ENCODE data around the gene ADM2. TPM values are rescaled to one million over a fixed set of nuclear protein-coding genes. Genes with fewer than 3 reads are reported as not detected.

The ADM2 gene
- total RNA-seq, 4 donors from 2014 or later = under 0.01 TPM; not detected in 3

DNA sequence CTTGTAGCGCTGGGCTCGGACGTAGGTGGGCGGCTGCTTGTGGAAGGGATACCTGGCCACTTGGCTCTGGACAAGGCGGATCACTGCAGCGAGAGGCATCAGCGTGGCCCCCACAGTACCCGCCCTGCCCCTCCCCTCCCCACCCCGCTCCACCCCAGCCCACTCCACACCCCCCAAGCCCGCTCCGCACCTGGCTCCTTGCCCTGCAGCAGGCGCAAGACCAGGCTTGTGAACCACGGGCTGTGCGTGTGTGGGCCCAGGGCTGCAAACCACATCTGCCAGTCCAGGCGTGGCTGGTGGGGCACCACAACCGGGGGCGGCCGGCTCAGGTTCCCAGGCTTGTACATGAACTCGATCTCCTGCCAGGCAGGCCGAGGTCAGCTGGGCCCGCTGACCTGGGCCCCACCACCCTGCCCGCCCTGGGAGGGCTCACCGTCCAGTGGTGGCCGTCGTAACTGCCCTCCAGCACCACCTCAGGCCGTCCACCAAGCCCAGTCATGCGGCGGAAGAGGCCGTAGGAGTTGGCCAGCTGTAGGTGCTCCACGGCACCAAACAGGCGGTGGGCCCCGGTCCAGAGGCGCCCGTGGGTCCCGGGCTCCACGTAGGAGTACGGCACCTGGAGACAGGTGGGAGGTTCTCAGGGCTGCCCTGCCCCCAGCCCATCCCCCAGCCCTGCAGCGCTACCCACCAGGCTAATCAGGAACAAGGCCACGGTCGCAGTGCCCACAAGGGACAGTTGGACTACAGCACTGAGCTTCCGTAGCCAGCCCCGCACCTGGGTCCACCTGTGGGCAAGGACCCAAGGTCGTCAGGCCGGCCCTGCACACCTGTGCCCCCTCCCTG is 23.2 kb downstream of the ADM2 start:
- 96% methylated on average over 29 of the region's 44 CpGs for WGBS
- no peak for DNase-seq (ENCODE audit: extremely low spot score)
- Histone ChIP-seq H3K27me3 (no peaks in the 10 kb centered on the region), H3K27ac (replicated peaks in 1 of 4) (no peak overlapping the region), H3K36me3 (peaks cover 31 to 43% (median 40%) of the 10 kb centered on the region in 4 donors), H3K4me3 (no peak overlapping the region), H3K9me3 (no peaks in the 10 kb centered on the region), H3K4me1 (peaks cover 26 to 41% (median 32%) of the 10 kb centered on the region in 4 donors)
- TF ChIP-seq EP300 (IDR thresholded peaks at IDR 0.05) (no peak), POLR2A (IDR thresholded peaks at IDR 0.05; ENCODE audit: low read depth) (no peak), POLR2AphosphoS5 (IDR thresholded peaks at IDR 0.05) (no peak)
- TF ChIP-seq, protein P1, sequence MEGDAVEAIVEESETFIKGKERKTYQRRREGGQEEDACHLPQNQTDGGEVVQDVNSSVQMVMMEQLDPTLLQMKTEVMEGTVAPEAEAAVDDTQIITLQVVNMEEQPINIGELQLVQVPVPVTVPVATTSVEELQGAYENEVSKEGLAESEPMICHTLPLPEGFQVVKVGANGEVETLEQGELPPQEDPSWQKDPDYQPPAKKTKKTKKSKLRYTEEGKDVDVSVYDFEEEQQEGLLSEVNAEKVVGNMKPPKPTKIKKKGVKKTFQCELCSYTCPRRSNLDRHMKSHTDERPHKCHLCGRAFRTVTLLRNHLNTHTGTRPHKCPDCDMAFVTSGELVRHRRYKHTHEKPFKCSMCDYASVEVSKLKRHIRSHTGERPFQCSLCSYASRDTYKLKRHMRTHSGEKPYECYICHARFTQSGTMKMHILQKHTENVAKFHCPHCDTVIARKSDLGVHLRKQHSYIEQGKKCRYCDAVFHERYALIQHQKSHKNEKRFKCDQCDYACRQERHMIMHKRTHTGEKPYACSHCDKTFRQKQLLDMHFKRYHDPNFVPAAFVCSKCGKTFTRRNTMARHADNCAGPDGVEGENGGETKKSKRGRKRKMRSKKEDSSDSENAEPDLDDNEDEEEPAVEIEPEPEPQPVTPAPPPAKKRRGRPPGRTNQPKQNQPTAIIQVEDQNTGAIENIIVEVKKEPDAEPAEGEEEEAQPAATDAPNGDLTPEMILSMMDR (IDR thresholded peaks at IDR 0.05) = no peak
- intact Hi-C loops (cut with DNase I) = loop anchor here (5.0 kb wide), 2 partner anchors 32 to 63 kb away; no protein-coding TSS in a partner anchor

DNA sequence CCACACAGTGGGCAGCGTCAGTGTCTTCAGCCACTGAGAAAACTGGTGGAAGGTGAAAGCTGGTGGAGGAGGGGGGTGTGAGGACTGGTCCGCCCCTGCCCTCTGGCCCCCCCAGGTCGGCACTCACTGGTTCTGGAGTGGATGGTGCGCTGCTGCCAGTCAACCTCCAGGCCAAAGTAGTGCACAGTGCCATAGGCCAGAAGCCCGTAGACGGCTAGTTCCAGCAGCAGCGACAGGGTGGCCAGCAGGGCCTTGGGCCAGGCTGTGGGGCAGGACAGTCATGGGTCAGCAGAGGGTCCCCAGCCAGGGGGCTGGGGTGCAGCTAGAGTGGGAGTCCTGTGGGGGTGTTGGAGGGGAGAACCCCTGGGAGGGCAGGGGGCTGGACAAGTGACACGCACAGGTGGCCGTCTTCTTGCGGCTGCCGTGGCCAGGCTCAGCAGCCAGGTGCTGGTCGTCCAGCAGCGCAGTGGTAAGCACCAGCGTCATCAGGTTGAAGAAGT is 24.0 kb downstream of the ADM2 start:
- 90% methylated on average over 13 of the region's 14 CpGs for WGBS
- Histone ChIP-seq H3K9me3 (no peaks in the 10 kb centered on the region), H3K27me3 (no peaks in the 10 kb centered on the region), H3K4me3 (no peak overlapping the region), H3K27ac (replicated peaks in 1 of 4) (no peak overlapping the region), H3K4me1 (peaks cover 27 to 44% (median 35%) of the 10 kb centered on the region in 4 donors), H3K36me3 (peaks cover 31 to 45% (median 40%) of the 10 kb centered on the region in 4 donors)
- no peak for DNase-seq (ENCODE audit: extremely low spot score)
- intact Hi-C loops (cut with DNase I) = loop anchor here (5.0 kb wide), 2 partner anchors 33 to 62 kb away; no protein-coding TSS in a partner anchor
- TF ChIP-seq EP300 (IDR thresholded peaks at IDR 0.05) (no peak), POLR2A (IDR thresholded peaks at IDR 0.05; ENCODE audit: low read depth) (no peak), POLR2AphosphoS5 (IDR thresholded peaks at IDR 0.05) (no peak)
- TF ChIP-seq, protein P1 (IDR thresholded peaks at IDR 0.05) = no peak

DNA sequence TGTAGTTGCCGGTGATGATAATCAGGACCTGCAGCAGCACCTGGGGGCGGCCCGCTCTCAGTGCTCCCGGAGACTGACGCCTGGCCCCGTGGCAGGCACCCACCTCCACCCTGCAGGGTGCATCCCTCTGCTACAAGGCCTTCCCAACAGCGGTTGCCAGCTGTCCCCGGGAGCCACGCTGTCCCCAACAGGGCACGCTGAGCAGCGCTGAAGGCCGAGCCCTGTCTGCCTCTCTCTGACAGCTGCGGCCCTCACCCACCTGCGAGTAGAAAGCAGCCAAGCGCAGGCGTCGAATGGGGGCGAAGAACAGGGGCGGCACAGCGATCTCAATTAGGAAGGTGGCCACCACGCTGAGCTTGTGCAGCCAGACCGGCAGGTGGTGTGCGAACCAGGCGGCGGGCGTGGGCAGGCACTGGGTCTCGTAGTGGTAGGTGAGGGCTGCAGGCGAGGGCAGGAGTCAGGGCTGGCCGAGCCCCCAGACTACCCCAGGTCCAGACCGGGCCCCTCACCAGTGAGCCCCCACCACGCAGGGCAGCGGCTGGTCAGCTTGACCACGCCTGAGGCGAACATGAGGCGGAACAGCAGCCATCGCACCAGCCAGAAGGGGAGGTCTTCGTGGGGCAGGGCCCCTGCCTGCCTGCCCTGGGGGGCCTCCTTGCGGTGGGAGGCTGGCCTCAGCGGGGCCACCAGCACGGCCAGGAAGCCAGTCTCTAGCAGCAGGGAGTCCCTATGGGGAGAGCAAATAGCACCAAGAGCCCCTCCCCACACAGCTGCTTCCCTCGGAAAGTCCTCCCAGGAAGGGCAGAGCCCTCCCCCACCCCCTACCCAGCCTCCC is 24.6 kb downstream of the ADM2 start:
- peaks cover 27 to 44% (median 35%) of the 10 kb centered on the region in 4 donors for H3K4me1 ChIP-seq
- WGBS = 83% methylated on average over 24 of the region's 41 CpGs
- peak overlapping the region; percentile 73 to 98 (median 86) for H3K4me3 ChIP-seq
- TF ChIP-seq EP300 (IDR thresholded peaks at IDR 0.05) = no peak
- TF ChIP-seq POLR2AphosphoS5 (IDR thresholded peaks at IDR 0.05) = no peak
- TF ChIP-seq, protein P1 (IDR thresholded peaks at IDR 0.05) = no peak
- no peak for TF ChIP-seq POLR2A (IDR thresholded peaks at IDR 0.05; ENCODE audit: low read depth)
- H3K27me3 ChIP-seq = no peaks in the 10 kb centered on the region
- no peaks in the 10 kb centered on the region for H3K9me3 ChIP-seq
- DNase-seq (ENCODE audit: extremely low spot score) = no peak
- intact Hi-C loops (cut with DNase I) = loop anchor here (5.0 kb wide), 2 partner anchors 34 to 61 kb away; no protein-coding TSS in a partner anchor
- peak overlapping the region in 1 of 4 donors; percentile 83 for H3K27ac ChIP-seq (replicated peaks in 1 of 4)
- peaks cover 31 to 52% (median 40%) of the 10 kb centered on the region in 4 donors for H3K36me3 ChIP-seq

DNA sequence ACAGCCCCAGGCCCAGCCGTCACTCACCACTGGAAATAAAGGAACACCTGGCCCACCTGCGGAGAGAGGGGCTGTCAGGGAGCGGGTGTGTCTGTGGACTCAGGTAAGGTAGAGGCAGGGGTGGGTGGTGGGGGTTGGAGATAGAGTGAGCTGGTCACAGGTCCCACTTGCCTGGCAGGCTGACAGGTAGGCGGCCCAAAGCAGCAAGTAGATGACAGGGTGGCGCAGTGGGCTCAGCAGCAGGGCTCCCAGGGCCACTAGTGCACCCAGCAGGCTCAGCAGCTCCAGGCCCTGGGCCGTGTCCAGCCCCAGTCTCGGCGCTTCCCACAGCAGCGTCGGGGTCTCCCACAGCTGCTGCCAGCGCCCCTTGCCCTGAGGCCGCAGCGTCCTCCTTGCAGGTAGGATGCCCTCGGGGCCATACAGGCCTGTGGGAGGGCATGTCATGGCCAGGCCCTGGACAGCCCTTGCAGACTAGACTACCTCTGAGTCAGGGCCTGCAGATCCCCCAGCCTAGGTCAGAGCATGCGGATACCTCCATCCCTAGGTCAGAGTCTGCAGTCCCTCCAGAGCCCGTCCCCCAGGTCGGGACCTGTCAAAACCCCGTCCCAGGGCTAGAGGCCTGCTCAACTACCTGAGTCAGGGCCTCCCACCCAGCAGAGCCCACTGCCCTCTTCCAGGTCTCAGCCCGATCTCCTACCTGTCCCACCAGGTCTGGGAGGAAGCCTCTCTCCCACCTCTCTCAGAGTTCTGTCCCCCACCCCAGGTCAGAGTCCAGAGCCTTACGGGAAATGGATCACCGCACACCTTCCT is 25.5 kb downstream of the ADM2 start:
- Histone ChIP-seq H3K27me3 (no peaks in the 10 kb centered on the region), H3K36me3 (peaks cover 31 to 55% (median 40%) of the 10 kb centered on the region in 4 donors), H3K4me3 (peak overlapping the region; percentile 73 to 98 (median 86)), H3K9me3 (no peaks in the 10 kb centered on the region), H3K4me1 (peaks cover 27 to 44% (median 35%) of the 10 kb centered on the region in 4 donors), H3K27ac (replicated peaks in 1 of 4) (peak overlapping the region; percentile 83 to 98 (median 96))
- WGBS = 28% methylated on average over 15 of the region's 21 CpGs
- no peak for TF ChIP-seq POLR2AphosphoS5 (IDR thresholded peaks at IDR 0.05)
- TF ChIP-seq, protein P1 (IDR thresholded peaks at IDR 0.05) = no peak
- TF ChIP-seq POLR2A (IDR thresholded peaks at IDR 0.05; ENCODE audit: low read depth) = no peak
- no peak for TF ChIP-seq EP300 (IDR thresholded peaks at IDR 0.05)
- no peak for DNase-seq (ENCODE audit: extremely low spot score)
- intact Hi-C loops (cut with DNase I) = loop anchor here (5.0 kb wide), 2 partner anchors 35 to 60 kb away; no protein-coding TSS in a partner anchor

Data from esophagus muscularis mucosa (tissue), 4 donors.